Liver (tissue), 3 donors: Measurements from ENCODE around the gene CXCL11.

Experiments used
- ATF3 ChIP-seq: IDR thresholded peaks from 2 replicates; pipeline ENCODE4 v1.6.1; 2016; ENCODE audit warnings: antibody characterized with exemption
- CTCF ChIP-seq: fragments of 150-350 bp; IDR thresholded peaks from 2 replicates; pipeline ENCODE4 v1.5.1; 2017; ENCODE audit warnings: improper control_type of control experiment, low read depth, low read length; ENCODE audit not compliant: missing input control
- FOXA1 ChIP-seq: IDR thresholded peaks from 2 replicates; pipeline ENCODE4 v1.6.1; 2016; ENCODE audit warnings: antibody characterized with exemption
- MAX ChIP-seq: IDR thresholded peaks from 2 replicates; pipeline ENCODE4 v1.6.1; 2016; ENCODE audit warnings: antibody characterized with exemption
- RAD21 ChIP-seq, 2 donors: IDR thresholded peaks; 2 replicates each; pipeline ENCODE4 v1.6.1; 2016; ENCODE audit warnings: antibody characterized with exemption in 2 of 2, mild to moderate bottlenecking in 2 of 2
- donor health status: healthy.
- donor health status: healthy.

GRCh38 chr4:76022677-76023076, 13.2 kb downstream of the CXCL11 start:
- TF ChIP-seq CTCF (no peak), ATF3 (no peak), MAX (no peak), FOXA1 (no peak), RAD21 (IDR thresholded peaks at IDR 0.05) (no peak)
